NCI-H146 (cell line): ENCODE measurements around the gene COQ8A.
"Not testable (repeated sequence)": the region's sequence is repeated elsewhere in the genome, so short reads cannot be mapped to it uniquely, and the experiment has no call there.

Source experiments
- DNase-seq: peaks from one replicate; lab custom pipeline; 2025; lab: John Stamatoyannopoulos, UW

COQ8A gene

DNA sequence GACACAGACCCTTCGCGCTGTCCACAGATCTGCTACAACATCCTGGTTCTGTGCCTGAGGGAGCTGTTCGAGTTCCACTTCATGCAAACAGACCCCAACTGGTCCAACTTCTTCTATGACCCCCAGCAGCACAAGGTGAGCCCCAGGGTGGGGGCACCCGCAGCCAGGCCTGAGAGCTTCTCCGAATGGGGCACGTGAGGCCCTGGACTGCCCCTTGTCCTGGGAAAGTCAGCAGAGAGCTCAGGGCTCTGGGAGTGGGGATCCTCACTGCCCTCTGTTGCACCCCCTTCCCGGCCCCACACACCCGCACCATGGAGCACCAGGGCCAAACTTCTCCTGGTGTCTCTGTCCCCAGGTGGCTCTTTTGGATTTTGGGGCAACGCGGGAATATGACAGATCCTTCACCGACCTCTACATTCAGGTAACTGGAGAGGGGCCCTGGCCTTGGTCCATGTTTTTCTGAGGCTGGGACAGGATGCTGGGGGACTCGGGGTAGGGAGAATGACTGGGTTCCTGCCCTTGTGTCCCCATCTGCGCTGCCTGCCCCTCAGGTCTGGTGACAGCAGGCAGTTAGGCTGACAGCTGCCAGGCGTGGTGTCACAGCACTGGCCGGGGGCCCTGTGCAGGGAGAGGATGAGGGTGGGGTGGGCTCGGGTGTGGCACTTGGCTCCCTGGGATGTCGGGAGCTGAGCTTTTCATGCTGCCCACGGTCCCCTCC is 44.6 kb downstream of the COQ8A start:
- DNase-seq = no peak

DNA sequence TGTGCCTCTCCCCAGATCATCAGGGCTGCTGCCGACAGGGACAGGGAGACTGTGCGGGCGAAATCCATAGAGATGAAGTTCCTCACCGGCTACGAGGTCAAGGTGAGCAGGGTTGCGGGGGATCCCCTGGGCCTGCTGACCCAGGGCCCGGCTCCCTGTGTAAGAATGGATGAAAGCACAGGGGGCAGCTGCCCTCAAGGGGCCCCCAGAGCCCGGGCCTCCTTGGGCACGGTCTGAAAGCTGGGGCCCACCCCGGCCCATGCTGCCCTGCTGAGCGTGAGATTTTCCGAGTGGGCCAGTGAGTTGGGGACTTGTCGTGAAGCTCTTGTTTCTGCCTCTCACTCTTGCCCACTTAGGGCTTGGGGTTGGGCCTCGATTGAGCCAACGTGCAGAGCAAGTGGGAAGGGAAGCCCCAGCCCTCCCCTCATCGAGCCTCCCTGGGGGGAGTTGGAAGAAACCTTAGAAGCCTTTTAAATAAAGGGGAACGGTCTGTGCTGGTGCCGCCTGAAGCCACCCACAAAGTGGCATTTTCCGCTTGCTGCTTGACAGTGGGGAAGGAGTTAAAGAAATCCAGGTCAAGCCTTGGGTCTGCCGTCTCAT is 45.2 kb downstream of the COQ8A start:
- no peak for DNase-seq

DNA sequence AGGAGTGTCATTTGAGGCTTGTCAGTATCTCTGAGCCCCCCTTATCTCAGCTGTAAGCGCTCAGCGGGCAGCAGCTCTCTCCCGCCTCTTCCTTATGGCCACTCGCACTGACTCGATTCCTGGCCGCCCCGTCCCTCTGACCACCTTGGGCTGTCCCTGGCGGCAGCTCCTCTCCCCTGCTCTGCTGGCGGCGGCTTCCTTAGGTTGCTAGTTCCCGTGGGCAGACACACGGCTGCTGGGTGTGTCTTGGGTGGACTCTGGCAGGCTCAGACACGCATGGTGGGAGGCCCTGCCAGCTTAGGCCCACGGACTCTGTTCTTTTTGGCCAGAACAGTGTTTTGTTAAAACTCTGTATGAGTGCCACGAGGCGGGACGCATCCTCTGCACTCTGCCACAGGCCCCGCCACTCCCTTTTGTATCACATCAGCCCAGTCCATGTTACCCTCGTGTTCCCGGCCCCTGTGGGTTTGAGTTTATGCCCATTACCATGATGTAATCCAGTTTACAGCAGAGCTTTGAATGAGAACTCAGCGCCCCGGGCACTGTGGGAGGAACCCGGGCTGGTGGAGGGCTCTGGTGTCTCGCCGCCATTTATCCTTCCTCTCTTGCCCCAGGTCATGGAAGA is 45.9 kb downstream of the COQ8A start:
- no peak for DNase-seq

DNA sequence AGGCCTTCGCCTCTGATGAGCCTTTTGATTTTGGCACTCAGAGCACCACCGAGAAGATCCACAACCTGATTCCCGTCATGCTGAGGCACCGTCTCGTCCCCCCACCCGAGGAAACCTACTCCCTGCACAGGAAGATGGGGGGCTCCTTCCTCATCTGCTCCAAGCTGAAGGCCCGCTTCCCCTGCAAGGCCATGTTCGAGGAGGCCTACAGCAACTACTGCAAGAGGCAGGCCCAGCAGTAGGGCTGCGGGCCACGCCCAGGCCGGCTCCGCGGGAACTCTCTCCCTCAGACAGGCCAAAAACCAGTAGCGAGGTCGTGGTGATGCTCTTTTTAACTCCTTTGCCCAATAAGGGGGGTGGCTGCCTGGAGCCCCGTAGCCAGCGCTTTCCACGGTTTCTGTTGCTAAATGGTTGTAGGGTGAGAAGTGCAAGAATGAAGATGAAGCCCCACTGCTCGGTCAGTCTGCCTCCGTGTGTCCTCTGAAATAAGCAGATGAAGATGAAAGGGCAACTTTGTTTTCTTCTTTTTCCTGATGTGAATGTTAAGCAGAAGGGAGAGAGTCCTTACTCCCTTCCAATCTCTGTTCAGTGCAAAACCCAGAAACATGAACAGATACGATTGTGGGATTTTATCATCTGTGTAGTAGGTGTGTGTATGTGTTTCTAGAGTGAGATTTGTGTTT is 46.5 kb downstream of the COQ8A start:
- DNase-seq = no peak

DNA sequence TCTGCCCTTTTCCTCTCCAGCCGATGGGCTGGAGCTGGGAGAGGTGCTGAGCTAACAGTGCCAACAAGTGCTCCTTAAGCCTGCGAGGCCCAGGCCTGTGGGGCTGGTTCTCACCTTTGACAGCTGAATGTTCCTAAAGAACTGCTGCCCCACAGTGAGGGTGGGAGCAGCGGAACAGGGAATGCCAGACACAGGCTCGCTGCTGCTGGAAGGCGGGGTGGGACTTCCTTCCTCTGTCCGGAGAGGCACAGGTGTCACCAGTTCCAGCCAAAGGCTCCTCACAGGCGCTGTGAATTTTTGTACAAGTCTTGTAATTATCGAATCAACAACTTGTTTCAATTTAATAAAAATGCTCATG is 47.1 kb downstream of the COQ8A start:
- DNase-seq = no peak

DNA sequence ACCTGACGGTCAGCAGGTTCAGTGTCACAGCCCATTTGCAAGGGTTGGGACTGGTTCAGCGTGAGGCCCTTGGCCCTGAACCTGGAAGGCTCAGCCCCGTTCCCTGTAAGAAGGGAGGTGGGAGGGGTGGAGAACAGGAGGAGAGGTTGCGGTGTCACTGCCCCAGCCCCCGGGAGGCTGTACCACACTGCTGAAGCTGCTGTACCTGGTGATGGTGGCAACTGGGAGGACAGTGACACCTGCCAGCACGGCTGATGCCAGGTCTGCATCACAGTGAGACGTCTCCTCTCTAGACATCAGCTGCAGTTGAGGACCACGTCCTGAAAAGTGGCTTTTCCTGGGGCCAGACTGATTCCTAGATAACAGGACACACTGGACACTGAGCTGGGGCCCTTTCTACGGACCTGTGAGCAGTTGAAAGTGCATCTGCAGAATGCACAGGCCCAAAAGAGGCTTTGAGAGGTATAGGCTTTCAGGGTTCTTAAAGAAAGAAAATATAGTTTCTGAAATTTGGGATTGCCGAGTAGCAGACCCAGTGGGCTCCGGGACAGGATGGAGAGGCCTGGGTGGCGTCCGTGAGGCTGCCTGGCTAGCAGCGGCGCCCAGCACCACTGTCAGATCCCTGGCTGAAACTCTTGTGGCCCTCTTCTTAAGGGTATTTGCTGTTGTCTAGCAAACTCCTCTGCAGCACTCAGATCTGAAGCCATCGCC is 47.7 kb downstream of the COQ8A start:
- DNase-seq = no peak

DNA sequence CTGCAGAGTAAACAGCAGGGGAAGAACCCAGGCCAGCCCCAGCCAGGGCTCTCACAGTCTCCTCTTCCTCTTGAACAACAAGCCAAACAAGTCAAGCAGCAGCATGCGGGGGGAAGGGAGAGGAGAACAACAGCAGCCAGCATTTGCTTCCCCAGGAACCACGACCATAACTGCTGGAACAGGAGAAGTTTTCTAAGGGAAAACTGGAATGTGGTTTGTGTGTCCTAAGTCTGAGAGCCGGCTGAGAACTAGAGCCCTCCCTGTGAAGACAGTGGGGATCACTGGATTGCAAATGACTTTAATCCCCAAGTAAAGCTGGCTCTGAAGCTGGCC is 48.2 kb downstream of the COQ8A start:
- no peak for DNase-seq

DNA sequence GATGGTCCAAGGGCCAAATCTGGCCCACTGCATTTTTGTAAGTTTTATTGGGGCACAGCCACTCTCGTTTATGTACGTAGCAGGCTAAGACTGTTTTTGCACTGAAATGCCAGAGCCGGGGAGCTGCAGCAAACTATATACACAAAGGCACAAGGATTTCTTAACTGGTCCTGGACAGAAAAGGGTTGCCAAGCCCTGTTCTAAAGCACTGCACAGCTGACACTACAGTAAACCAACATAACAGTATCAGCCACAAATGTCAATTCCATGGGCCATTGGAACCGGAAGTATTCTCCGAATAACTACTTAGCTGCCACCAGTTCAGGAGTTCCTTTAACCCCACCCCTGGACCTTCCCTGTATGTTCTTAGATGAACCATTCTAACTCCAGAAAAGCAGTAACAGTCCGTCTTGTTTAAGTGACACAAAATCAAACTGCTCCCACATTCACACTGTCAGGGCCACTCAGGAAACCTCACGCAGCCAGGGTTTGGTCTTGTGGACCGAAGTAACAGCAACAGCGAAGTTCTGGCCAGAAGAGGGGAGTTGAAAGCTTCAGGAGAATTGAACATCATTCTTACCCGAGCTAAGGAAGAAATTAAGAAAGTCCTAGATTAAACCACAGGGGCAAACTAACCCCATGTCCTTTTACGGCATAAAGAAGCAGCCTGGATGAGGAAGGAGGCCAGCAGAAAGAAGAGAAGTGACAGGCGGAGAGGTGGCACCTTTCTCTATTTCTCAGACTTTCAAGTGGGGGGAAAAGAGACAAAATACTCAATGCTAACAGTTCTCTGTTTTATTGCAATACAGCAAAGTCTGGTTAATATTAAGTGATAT is 49.2 kb downstream of the COQ8A start:
- no peak for DNase-seq

DNA sequence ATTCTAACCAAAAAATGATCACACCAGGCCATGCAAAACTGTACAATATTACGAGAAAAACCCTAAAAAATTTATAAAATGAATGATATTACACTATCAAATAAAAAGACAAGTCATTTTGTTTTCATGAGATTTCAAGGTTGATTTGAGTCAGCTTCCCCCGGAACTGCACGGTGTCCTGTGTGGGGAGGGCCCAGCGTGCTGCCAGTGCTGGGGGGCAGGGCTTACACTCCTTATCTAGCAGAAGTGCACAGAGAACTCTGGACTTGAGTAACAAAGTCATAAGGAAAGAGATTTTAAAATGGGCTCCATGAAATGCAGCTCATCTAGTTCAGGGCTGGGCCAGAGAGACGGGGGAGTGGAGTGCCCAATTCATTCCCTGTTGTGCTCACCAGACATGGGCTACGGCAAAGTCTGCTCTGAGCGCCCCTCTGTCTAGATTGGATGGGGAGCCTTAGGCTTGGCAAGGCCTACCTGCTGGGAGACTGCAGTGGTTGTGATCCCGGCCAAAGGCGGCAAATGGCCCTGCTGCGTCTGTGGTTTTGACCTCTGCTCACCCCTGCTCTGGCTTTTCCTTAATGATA is 50.1 kb downstream of the COQ8A start:
- DNase-seq = no peak

DNA sequence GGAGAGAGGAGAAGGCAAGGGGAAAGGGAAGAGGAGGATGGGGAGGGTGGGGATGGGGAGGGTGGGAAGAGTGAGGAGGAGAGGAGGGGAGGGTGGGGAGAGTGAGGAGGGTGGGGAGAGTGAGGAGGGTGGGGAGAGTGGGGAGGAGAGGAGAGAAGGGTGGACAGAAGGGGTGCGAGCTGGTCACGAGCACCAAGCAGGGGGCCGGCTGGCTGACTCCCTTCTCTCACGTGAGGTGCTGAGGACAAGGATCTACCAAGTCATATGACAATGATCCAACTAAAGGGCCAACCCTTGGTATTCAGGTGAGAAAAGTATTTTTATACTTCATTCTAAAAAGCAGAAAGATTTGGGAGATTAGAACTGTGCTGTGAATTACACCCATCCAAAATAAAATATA is 51.8 kb downstream of the COQ8A start:
- no peak for DNase-seq

DNA sequence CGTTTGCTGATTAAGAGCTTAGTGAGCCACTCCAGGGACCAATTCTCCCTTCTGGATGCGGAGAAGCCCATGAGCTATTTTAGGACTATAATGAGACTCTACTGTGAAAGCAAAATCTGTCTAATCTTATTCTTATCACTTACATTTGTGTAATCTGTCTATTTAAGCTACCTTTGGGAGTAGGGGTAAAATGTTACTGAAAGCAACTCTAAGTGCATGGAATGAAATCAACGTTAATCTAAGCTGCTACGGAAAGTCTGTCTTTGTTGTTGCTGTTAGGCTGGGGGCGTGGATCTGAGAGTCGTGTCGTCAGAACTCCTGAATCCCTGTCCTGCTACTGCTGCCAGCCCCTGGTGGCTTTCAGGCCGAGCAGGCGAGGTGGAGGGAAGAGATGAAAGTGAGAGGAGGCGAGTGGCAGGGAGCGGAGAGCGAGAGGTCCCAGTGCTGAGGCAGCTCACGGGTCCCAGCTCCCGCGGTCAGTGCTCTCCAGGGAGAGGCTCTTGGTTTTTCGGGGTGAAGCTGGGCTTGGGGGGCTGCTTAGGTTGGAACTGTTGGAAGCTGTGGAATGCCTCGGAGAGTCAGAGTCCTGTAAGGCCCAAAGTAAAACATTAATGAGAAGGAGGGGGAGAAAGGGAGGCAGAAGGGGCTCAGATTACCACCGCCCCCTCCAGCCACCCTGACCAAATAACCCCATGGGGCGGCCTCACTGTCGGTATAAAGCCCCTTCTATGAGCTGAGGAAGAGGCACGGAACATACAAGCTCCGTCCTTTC is 53.9 kb downstream of the COQ8A start:
- no peak for DNase-seq

DNA sequence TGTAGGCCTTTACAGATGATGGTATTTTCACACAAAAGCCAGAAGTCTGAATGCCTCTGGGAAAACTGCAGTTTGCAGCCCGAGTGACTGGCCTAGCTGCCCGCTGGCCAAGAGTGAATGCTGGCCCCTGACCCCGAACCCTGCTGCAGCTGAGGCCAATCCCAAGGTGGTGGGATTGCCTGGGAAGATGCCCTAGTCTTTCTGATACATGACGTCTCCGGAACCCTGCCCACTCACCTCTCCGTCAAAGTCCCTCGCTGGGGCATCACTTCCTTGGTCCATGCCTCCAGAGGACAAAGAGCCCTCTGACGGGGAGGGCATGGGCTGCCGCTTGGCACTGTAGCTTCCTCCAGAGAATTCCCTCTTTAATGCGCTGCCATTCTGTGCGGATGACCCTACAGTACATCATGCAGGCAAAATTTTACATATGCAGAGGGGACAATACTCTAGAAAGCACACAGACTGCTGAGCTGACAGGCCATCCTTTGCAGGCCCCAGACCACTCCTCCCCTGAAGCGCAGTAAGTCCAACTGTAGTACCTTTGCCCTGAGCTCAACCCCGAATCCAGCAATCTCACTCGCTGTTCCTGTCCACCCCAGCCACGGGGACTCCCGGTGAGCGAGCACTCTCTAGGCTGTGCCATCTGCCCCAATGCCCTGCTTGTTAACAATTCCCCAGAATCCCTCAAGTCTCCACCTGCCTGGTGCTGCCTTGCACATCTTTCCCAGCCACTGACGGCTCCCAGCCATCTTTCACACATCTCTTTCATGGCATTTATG is 54.7 kb downstream of the COQ8A start:
- no peak for DNase-seq

DNA sequence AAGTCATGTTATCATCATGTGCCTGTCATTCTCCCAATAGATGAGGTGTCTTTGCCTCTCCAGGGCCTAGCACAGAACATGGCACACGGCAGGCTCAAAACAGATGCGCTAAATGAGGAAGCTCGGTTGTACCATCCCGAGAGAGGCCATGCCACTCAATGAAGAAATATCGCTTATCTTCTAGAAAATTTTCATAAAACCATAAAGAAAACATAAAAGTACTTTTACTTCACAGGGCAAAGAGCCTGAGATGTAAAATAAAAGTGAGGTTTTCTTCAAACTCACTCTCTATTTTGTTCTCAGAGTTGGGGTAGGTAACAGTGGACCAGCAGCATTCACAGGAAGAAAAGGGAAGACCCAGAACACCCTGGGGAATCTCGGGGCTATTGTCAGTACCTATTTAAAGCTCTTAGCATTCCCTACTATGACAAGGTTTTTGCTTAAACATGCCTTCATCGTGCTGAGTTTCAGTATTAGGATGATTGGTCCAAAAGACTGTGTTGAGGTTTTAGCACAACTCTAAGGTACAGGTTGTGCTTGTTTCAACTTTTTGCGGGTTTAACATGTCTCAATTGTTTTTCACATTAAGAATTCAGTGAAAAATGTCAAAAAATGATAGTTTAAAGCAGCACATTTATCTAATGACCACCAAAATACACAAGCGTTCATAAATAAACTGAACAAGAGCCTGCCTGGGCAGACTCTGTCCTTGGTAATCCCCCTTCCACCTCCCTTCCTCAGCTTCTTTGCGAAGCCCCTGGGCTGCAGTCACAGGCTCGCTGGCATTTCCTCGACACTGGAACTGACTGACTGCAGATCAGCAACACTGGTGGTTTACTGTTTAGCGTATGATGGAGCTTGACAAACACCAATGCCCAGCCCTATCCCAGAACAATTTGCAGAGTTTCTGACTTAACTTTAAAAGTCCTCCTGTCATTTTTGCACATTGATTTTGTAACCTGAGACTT is 55.6 kb downstream of the COQ8A start:
- no peak for DNase-seq

DNA sequence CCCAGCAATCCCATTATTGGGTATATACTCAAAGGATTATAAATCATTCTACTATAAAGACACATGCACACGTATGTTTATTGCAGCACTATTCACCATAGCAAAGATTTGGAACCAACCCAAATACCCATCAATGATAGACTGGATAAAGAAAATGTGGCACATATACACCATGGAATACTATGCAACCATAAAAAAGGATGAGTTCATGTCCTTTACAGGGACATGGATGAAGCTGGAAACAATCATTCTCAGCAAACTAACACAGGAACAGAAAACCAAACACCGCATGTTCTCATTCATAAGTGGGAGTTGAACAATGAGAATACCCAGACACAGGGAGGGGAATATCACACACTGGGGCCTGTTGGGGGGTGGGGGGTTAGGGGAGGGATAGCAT is 59.5 kb downstream of the COQ8A start:
- DNase-seq = not testable (repeated sequence)

DNA sequence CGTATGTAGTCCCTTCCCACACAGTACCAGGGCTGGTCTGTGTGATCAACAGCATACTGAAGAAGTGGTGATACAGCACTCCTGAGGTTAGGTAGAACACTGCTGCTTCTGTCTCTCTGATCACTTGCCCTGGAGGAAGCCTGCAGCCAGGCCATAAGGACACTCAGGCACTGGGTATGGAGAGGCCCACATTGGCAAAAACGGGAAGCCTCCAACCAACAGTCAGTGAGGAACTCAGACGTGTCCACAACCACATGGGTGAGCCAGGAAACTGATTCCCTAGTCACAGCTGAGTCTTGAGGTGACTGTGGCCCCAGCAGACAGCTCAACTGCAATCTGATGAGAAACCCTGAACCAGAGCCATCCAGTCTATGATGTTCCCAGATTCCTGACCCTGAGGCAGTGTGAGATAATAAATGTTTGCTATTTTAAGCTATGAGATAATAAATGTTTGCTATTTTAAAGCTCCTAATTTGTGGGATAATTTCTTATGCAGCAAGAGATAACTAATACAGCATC is 62.5 kb downstream of the COQ8A start:
- DNase-seq = no peak

DNA sequence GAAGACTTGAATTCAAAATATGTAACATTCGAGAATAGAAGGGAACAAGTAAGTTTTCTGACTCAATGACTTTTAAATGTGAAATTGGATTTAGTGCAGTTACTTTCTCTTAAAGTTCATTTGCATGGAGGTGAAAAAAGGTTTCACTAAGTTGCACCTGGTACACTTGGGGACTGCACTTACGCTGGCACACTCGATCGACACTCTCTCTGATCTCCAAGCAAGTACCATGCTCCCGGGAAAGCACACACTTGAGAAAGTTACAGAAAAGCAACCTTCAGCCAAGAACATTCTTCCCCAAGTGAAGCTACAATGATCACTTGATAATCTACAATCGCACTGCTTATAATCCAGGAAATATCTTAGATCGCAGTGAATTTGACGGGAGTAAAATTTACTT is 63.1 kb downstream of the COQ8A start:
- no peak for DNase-seq

DNA sequence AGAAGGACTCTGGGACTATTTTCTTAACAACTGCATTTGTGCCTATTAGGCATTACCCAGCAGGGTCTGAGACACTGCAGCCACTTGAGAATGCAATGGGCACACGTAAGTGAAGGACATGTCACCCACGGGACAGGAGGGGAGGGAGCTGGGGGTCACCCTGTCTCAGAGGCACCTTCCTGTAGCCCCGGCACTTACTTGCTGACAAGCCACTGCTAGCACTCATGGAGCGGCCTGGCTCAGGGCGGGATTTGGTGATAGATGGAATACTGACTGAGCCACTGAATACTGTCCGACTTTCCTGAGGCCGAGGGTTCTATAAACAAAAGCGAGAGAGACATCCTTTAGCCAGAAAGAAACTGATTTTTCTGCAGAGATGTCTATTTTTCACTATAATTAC is 64.7 kb downstream of the COQ8A start:
- DNase-seq = no peak

DNA sequence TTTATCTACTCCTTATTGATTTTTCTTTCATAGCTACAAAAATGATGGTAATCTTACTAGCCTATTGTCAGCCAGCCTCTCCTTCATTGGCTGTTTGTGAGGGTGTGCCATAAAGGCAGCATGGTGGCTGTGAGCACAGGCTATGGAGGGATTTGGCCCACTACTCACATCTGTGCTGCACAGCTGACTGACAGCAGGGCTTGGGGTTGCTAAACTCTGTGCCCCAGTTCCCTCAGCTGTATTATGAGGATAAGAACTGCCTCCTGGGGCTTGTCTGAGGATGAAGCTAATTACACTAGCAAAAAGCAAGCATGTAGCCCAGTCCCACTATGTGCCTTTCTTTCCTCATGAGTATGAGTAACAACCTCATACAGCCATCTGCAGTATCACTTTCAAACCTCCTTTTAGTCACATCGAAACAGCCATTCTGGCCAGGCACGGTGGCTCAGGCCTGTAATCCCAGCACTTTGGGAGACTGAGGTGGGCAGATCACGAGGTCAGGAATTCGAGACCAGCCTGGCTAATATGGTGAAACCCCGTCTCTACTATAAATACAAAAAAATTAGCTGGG is 66.2 kb downstream of the COQ8A start:
- no peak for DNase-seq
